ENCODE data around the gene RNLS. TPM values are rescaled to one million over a fixed set of nuclear protein-coding genes. Genes with fewer than 3 reads are reported as not detected.

Gene RNLS
- total RNA-seq, 2 donors from 2014 or later = 2.1 to 2.4 TPM

GRCh38 chr10:88401671-88402347, 181.3 kb downstream of the RNLS start:
- Mint-ChIP-seq H3K27me3 (no peaks in the 10 kb centered on the region), H3K27ac (no peak overlapping the region), H3K4me3 (no peak overlapping the region), H3K36me3 (ENCODE audit: low read depth) (no peaks in the 10 kb centered on the region), H3K9me3 (peaks cover 7% of the 10 kb centered on the region), H3K4me1 (peaks cover 6% of the 10 kb centered on the region)
- ATAC-seq (replicated peaks) = peak; percentile 64

- no peak overlapping the region for H3K27ac Mint-ChIP-seq
- no peaks in the 10 kb centered on the region for H3K36me3 Mint-ChIP-seq (ENCODE audit: low read depth)
- peaks cover 6% of the 10 kb centered on the region for H3K4me1 Mint-ChIP-seq
- H3K4me3 Mint-ChIP-seq = no peak overlapping the region
- H3K9me3 Mint-ChIP-seq = no peaks in the 10 kb centered on the region
- no peak for ATAC-seq (replicated peaks)
- H3K27me3 Mint-ChIP-seq = no peaks in the 10 kb centered on the region
These were observed 183.9 kb downstream of the RNLS start for GRCh38 chr10:88399240-88399639.

- H3K9me3 Mint-ChIP-seq = no peaks in the 10 kb centered on the region
- no peaks in the 10 kb centered on the region for H3K27me3 Mint-ChIP-seq
- peaks cover 10% of the 10 kb centered on the region for H3K4me1 Mint-ChIP-seq
- no peak for ATAC-seq (replicated peaks)
- H3K36me3 Mint-ChIP-seq (ENCODE audit: low read depth) = no peaks in the 10 kb centered on the region
- no peak overlapping the region for H3K4me3 Mint-ChIP-seq
- H3K27ac Mint-ChIP-seq = no peak overlapping the region
These were observed 187.4 kb downstream of the RNLS start for GRCh38 chr10:88395677-88396076.

- peak overlapping the region; percentile 22 for H3K4me3 Mint-ChIP-seq
- peak; percentile 77 for ATAC-seq (replicated peaks)
- no peaks in the 10 kb centered on the region for H3K36me3 Mint-ChIP-seq (ENCODE audit: low read depth)
- H3K27ac Mint-ChIP-seq = no peak overlapping the region
- H3K4me1 Mint-ChIP-seq = peaks cover 17% of the 10 kb centered on the region
- no peaks in the 10 kb centered on the region for H3K9me3 Mint-ChIP-seq
- H3K27me3 Mint-ChIP-seq = no peaks in the 10 kb centered on the region
These were observed 190.9 kb downstream of the RNLS start for GRCh38 chr10:88392222-88392621.

GRCh38 chr10:88390041-88390440, 193.1 kb downstream of the RNLS start:
- no peaks in the 10 kb centered on the region for H3K36me3 Mint-ChIP-seq (ENCODE audit: low read depth)
- ATAC-seq (replicated peaks) = no peak

GRCh38 chr10:88389456-88389855, 193.7 kb downstream of the RNLS start:
- no peak for ATAC-seq (replicated peaks)
- Mint-ChIP-seq H3K27ac (no peak overlapping the region), H3K4me3 (no peak overlapping the region), H3K4me1 (peaks cover 23% of the 10 kb centered on the region), H3K9me3 (no peaks in the 10 kb centered on the region), H3K36me3 (ENCODE audit: low read depth) (no peaks in the 10 kb centered on the region), H3K27me3 (no peaks in the 10 kb centered on the region)

More at GRCh38 chr10:88390041-88390440, 193.1 kb downstream of the RNLS start:
- Mint-ChIP-seq H3K27me3 (no peaks in the 10 kb centered on the region), H3K4me3 (no peak overlapping the region), H3K4me1 (peaks cover 23% of the 10 kb centered on the region), H3K9me3 (no peaks in the 10 kb centered on the region), H3K27ac (no peak overlapping the region)

GRCh38 chr10:88388324-88388723, 194.8 kb downstream of the RNLS start:
- no peak overlapping the region for H3K27ac Mint-ChIP-seq
- H3K4me3 Mint-ChIP-seq = no peak overlapping the region
- no peaks in the 10 kb centered on the region for H3K9me3 Mint-ChIP-seq
- H3K4me1 Mint-ChIP-seq = peaks cover 23% of the 10 kb centered on the region
- H3K36me3 Mint-ChIP-seq (ENCODE audit: low read depth) = no peaks in the 10 kb centered on the region
- H3K27me3 Mint-ChIP-seq = no peaks in the 10 kb centered on the region
- ATAC-seq (replicated peaks) = no peak

- ATAC-seq (replicated peaks) = peak; percentile 42
- Mint-ChIP-seq H3K27ac (no peak overlapping the region), H3K4me1 (peaks cover 17% of the 10 kb centered on the region), H3K4me3 (no peak overlapping the region), H3K36me3 (ENCODE audit: low read depth) (no peaks in the 10 kb centered on the region), H3K9me3 (no peaks in the 10 kb centered on the region), H3K27me3 (no peaks in the 10 kb centered on the region)
These were observed 196.0 kb downstream of the RNLS start for GRCh38 chr10:88386821-88387773.

- Mint-ChIP-seq H3K27me3 (no peaks in the 10 kb centered on the region), H3K9me3 (no peaks in the 10 kb centered on the region), H3K36me3 (ENCODE audit: low read depth) (no peaks in the 10 kb centered on the region), H3K4me3 (no peak overlapping the region), H3K27ac (no peak overlapping the region), H3K4me1 (peaks cover 12% of the 10 kb centered on the region)
- peak; percentile 10 for ATAC-seq (replicated peaks)
These were observed 196.8 kb downstream of the RNLS start for GRCh38 chr10:88386204-88386788.

GRCh38 chr10:88385601-88386203, 197.4 kb downstream of the RNLS start:
- peak; percentile 73 for ATAC-seq (replicated peaks)
- peaks cover 12% of the 10 kb centered on the region for H3K4me1 Mint-ChIP-seq
- no peak overlapping the region for H3K27ac Mint-ChIP-seq
- H3K4me3 Mint-ChIP-seq = no peak overlapping the region
- no peaks in the 10 kb centered on the region for H3K27me3 Mint-ChIP-seq
- no peaks in the 10 kb centered on the region for H3K36me3 Mint-ChIP-seq (ENCODE audit: low read depth)
- no peaks in the 10 kb centered on the region for H3K9me3 Mint-ChIP-seq

GRCh38 chr10:88383276-88383675, 199.8 kb downstream of the RNLS start:
- H3K27ac Mint-ChIP-seq = no peak overlapping the region
- H3K9me3 Mint-ChIP-seq = no peaks in the 10 kb centered on the region
- H3K4me3 Mint-ChIP-seq = no peak overlapping the region
- no peaks in the 10 kb centered on the region for H3K36me3 Mint-ChIP-seq (ENCODE audit: low read depth)
- peaks cover 5% of the 10 kb centered on the region for H3K4me1 Mint-ChIP-seq
- ATAC-seq (replicated peaks) = no peak
- H3K27me3 Mint-ChIP-seq = no peaks in the 10 kb centered on the region

- Mint-ChIP-seq H3K4me3 (no peak overlapping the region), H3K4me1 (peaks cover 5% of the 10 kb centered on the region), H3K27ac (no peak overlapping the region), H3K27me3 (no peaks in the 10 kb centered on the region), H3K36me3 (ENCODE audit: low read depth) (no peaks in the 10 kb centered on the region), H3K9me3 (no peaks in the 10 kb centered on the region)
- ATAC-seq (replicated peaks) = no peak
These were observed 200.4 kb downstream of the RNLS start for GRCh38 chr10:88382699-88383098.

GRCh38 chr10:88379575-88379974, 203.5 kb downstream of the RNLS start:
- no peaks in the 10 kb centered on the region for H3K9me3 Mint-ChIP-seq
- peak; percentile 47 for ATAC-seq (replicated peaks)
- H3K4me1 Mint-ChIP-seq = no peaks in the 10 kb centered on the region
- H3K4me3 Mint-ChIP-seq = no peak overlapping the region
- H3K27me3 Mint-ChIP-seq = no peaks in the 10 kb centered on the region
- no peak overlapping the region for H3K27ac Mint-ChIP-seq
- no peaks in the 10 kb centered on the region for H3K36me3 Mint-ChIP-seq (ENCODE audit: low read depth)

GRCh38 chr10:88377510-88377909, 205.6 kb downstream of the RNLS start:
- H3K27ac Mint-ChIP-seq = no peak overlapping the region
- H3K27me3 Mint-ChIP-seq = no peaks in the 10 kb centered on the region
- H3K4me3 Mint-ChIP-seq = no peak overlapping the region
- no peaks in the 10 kb centered on the region for H3K36me3 Mint-ChIP-seq (ENCODE audit: low read depth)
- H3K9me3 Mint-ChIP-seq = no peaks in the 10 kb centered on the region
- H3K4me1 Mint-ChIP-seq = no peaks in the 10 kb centered on the region
- ATAC-seq (replicated peaks) = no peak
